ENCODE measurements around the gene ADAMTSL4. TPM values are rescaled to one million over a fixed set of nuclear protein-coding genes. Genes with fewer than 3 reads are reported as not detected.
A peak's percentile ranks its signal among the peaks of the same experiment; 100 is the strongest.

ADAMTSL4 gene
- total RNA-seq, 4 donors from 2014 or later = 10.1 to 15.9 (median 13.6) TPM

DNA sequence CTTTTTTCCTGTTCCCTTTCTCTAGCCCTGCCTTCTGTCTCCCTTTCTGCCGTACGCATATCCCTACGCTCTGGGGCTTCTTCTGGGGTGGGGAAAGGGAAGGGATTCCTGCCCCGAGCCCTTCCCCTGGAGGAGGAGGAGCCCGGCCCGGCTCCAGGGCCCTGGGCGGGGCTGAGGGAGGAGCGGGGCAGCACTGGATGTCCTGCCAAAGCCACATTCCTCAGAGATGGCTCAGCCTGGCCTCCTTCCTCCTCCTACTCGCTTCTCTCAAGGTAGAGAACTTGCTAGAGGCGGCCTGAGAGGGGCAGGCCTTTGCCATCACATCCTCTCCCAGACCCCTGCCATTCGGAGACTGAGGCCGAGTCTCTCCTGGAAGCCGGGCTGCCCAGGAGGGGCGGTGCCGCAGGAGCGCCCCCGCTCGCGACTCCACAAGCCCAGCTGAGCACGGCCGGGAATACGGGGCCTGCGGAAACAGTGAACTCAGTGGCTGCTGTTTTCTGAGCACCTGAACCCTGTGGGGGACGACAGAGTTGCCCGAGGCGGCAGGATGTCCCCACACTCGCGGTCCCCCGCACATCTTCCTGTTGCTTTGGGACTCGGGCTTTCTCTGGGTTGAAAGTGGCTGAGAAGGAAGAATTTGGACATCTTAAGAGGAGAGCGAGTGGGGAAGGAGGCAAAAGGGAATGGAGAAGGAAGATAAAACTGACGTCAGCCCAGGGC, 12.2 kb downstream of the ADAMTSL4 start:
- TF ChIP-seq, protein P1, sequence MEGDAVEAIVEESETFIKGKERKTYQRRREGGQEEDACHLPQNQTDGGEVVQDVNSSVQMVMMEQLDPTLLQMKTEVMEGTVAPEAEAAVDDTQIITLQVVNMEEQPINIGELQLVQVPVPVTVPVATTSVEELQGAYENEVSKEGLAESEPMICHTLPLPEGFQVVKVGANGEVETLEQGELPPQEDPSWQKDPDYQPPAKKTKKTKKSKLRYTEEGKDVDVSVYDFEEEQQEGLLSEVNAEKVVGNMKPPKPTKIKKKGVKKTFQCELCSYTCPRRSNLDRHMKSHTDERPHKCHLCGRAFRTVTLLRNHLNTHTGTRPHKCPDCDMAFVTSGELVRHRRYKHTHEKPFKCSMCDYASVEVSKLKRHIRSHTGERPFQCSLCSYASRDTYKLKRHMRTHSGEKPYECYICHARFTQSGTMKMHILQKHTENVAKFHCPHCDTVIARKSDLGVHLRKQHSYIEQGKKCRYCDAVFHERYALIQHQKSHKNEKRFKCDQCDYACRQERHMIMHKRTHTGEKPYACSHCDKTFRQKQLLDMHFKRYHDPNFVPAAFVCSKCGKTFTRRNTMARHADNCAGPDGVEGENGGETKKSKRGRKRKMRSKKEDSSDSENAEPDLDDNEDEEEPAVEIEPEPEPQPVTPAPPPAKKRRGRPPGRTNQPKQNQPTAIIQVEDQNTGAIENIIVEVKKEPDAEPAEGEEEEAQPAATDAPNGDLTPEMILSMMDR (IDR thresholded peaks at IDR 0.05) = no peak
- peak in 1 of 2 donors; percentile 18 for TF ChIP-seq POLR2A (IDR thresholded peaks at IDR 0.05)
- intact Hi-C loops (cut with DNase I; ENCODE audit: low total_unique reads) = no loop called here
- peak; percentile 95 to 99 for DNase-seq (ENCODE audit: low spot score in 2 of 2)
- peak overlapping the region; percentile 39 for H3K4me3 ChIP-seq (ENCODE audit: low read depth, poor library complexity, severe bottlenecking)
- WGBS, 2 donors = 0% methylated on average over 19 to 32 of the region's 32 CpGs

GRCh38 chr1:150561974-150562445, 12.8 kb downstream of the ADAMTSL4 start:
- TF ChIP-seq, protein P1 (IDR thresholded peaks at IDR 0.05) = no peak
- TF ChIP-seq POLR2A (IDR thresholded peaks at IDR 0.05) = no peak
- intact Hi-C loops (cut with DNase I; ENCODE audit: low total_unique reads) = no loop called here
- DNase-seq (ENCODE audit: low spot score in 2 of 2) = peak; percentile 95 to 99
- H3K4me3 ChIP-seq (ENCODE audit: low read depth, poor library complexity, severe bottlenecking) = peak overlapping the region; percentile 39
- 0% methylated on average over 13 to 14 of the region's 18 CpGs for WGBS, 2 donors

DNA sequence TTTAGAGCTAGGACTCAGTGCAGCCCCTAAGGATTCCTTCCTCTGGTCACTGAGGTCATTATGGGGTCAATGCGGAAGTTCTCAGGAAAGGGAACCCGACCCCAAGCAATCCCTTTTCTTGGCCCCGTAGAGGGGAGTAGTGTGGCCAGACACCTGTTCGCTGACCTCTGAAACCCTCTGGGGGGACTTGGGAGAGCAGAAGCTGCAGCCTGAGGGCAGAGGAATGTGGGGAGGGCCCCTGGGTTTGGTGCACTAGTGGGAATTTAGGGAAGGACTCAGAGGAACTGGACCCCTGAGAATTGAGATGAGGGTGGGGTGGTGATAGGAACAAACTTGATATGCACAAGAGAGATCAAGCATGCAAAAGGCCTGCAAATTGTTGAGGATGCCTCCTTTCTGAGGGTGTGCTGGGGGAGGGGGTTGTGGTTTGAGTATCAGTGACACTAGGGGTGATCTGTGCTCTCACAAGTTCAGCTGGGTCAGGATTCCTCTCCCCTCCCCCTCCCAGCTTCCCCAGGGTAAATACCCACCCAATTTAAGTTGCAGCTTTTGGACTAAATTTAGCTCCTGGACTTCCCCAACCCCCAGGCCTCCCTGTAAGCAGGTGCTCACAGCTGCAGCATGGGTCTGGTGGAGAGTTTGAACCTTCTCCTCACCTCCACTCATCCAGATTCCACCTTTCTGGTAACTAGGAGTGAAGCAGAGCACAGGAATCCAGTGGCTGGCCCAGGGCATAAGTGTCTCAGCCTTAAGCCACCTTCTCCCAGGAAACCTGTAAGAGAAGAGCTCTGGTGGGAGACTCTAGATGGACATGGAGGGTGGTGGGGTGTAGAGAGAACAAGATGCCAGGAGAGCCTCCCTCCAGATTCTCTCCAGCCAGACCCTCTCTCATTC, 13.5 kb downstream of the ADAMTSL4 start:
- TF ChIP-seq, protein P1 (IDR thresholded peaks at IDR 0.05) = no peak
- TF ChIP-seq POLR2A (IDR thresholded peaks at IDR 0.05) = no peak
- intact Hi-C loops (cut with DNase I; ENCODE audit: low total_unique reads) = no loop called here
- no peak overlapping the region for H3K4me3 ChIP-seq (ENCODE audit: low read depth, poor library complexity, severe bottlenecking)
- 11 to 12% methylated on average over 4 of the region's 4 CpGs for WGBS, 2 donors
- DNase-seq (ENCODE audit: low spot score in 2 of 2) = peak in 1 of 2 donors; percentile 52

DNA sequence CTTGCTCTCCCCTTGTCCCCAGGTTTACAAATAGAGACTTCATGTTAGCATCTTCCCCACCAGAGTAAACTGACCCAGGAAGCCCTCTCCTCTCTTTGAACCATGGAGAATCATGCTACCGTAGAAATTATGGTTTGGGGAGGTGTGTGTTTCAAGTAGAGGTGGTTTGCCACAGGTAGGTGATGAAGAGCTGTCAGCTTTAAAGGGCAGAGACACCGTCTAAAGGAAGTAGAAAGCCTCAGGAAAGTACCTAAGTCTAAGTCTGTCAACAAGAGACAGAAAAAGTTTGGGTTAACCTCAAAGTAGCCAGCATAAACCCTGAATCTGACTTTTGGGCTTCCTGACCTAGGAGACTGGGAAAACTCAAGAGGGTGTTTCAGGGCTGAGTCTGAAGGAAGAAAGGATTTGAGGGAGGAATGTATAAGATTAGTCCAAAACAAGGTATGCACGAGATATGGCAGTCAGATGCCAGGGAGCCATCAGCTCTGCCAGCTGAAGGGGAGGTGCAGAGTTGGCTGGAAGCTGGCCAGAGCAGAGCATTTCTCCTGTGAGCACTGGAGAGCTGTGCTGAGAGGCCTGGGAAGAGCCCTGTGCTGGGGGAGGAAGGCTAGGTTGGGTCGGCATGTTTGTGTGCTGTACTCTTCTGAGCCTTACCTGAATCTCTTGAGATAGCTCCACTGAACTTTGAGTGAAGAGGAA, 14.3 kb downstream of the ADAMTSL4 start:
- H3K4me3 ChIP-seq (ENCODE audit: low read depth, poor library complexity, severe bottlenecking) = no peak overlapping the region
- intact Hi-C loops (cut with DNase I; ENCODE audit: low total_unique reads) = no loop called here
- TF ChIP-seq, protein P1 (IDR thresholded peaks at IDR 0.05) = no peak
- no peak for TF ChIP-seq POLR2A (IDR thresholded peaks at IDR 0.05)
- WGBS, 2 donors = 23 to 27% methylated on average over 4 of the region's 4 CpGs
- DNase-seq (ENCODE audit: low spot score in 2 of 2) = peak in 1 of 2 donors; percentile 73

Data from lower leg skin (tissue), 4 donors.